HepG2 (cell line): Measurements from ENCODE around the gene ATP2B3. TPM values are rescaled to one million over a fixed set of nuclear protein-coding genes. Genes with fewer than 3 reads are reported as not detected.
A peak's percentile ranks its signal among the peaks of the same experiment; 100 is the strongest.

ENCODE experiments used
- ARHGAP35 ChIP-seq: sonication (generic); formaldehyde crosslinking; IDR thresholded peaks from 2 replicates; pipeline ENCODE4 v1.9.0; 2022; ENCODE audit warnings: mild to moderate bottlenecking, inconsistent platforms, moderate library complexity, missing genetic modification reagents, borderline replicate concordance
- ATAD3A ChIP-seq: sonication (generic); formaldehyde crosslinking; IDR thresholded peaks from 2 replicates; pipeline ENCODE4 v1.4.0; 2020; ENCODE audit warnings: missing genetic modification reagents
- HNRNPK ChIP-seq: fragments of 200-400 bp; formaldehyde crosslinking; IDR thresholded peaks from 2 replicates; pipeline ENCODE4 v1.6.1; 2018; ENCODE audit warnings: low read length, low read depth, moderate library complexity, mild to moderate bottlenecking; ENCODE audit not compliant: poor library complexity, severe bottlenecking
- HNRNPL ChIP-seq: fragments of 200-400 bp; formaldehyde crosslinking; IDR thresholded peaks from 2 replicates; pipeline ENCODE4 v1.6.1; 2017; ENCODE audit warnings: mild to moderate bottlenecking, low read depth, low read length
- IRF2 ChIP-seq: IDR thresholded peaks from 2 replicates; pipeline ENCODE4 v1.6.1; 2018; ENCODE audit warnings: missing genetic modification reagents, missing compliant biosample characterization
- NFRKB ChIP-seq: fragments of 450-650 bp; IDR thresholded peaks from 2 replicates; pipeline ENCODE4 v1.6.1; 2017
- TAF15 ChIP-seq: fragments of 200-400 bp; formaldehyde crosslinking; IDR thresholded peaks from one replicate; pipeline ENCODE4 v1.6.1; 2018; ENCODE audit warnings: mild to moderate bottlenecking, low read depth, low read length; ENCODE audit not compliant: poor library complexity, severe bottlenecking
- TIGD3 ChIP-seq: sonication (generic); formaldehyde crosslinking; IDR thresholded peaks from 2 replicates; pipeline ENCODE4 v1.5.1; 2020; ENCODE audit warnings: mild to moderate bottlenecking, missing genetic modification reagents, borderline replicate concordance
- ZFP90 ChIP-seq: sonication (generic); formaldehyde crosslinking; IDR thresholded peaks from 2 replicates; pipeline ENCODE4 v1.8.0; 2022; ENCODE audit warnings: missing genetic modification reagents, mild to moderate bottlenecking, inconsistent platforms, borderline replicate concordance
- ZFX ChIP-seq: sonication (generic); formaldehyde crosslinking; IDR thresholded peaks from 2 replicates; pipeline ENCODE4 v1.4.0; 2020; ENCODE audit warnings: mild to moderate bottlenecking, low read depth, missing genetic modification reagents, moderate library complexity
- ZFYVE20 ChIP-seq: sonication (generic); formaldehyde crosslinking; IDR thresholded peaks from 2 replicates; pipeline ENCODE4 v1.8.0; 2023; ENCODE audit warnings: low read depth, mild to moderate bottlenecking, moderate library complexity, missing genetic modification reagents, borderline replicate concordance
- ZNF281 ChIP-seq: sonication (generic); formaldehyde crosslinking; IDR thresholded peaks from 2 replicates; pipeline ENCODE4 v1.4.0; 2020; ENCODE audit warnings: missing genetic modification reagents, borderline replicate concordance
- ZNF354B ChIP-seq: sonication (generic); formaldehyde crosslinking; IDR thresholded peaks from 2 replicates; pipeline ENCODE4 v1.8.0; 2022; ENCODE audit warnings: mild to moderate bottlenecking, missing genetic modification reagents
- ZNF619 ChIP-seq: sonication (generic); formaldehyde crosslinking; IDR thresholded peaks from 2 replicates; pipeline ENCODE4 v1.4.0; 2020; ENCODE audit warnings: mild to moderate bottlenecking, missing genetic modification reagents
- ZNF629 ChIP-seq: sonication (generic); formaldehyde crosslinking; conservative IDR thresholded peaks from 2 replicates; pipeline ENCODE4 v1.5.0; 2020; ENCODE audit warnings: missing genetic modification reagents
- ZSCAN21 ChIP-seq: sonication (generic); formaldehyde crosslinking; IDR thresholded peaks from 2 replicates; pipeline ENCODE4 v1.8.0; 2022; ENCODE audit warnings: mild to moderate bottlenecking, missing genetic modification reagents, moderate library complexity, borderline replicate concordance
- polyA plus RNA-seq, 8 experiments: library from polyadenylated mRNA; depleted of rRNA in 3 of 8; stranded (reverse) in 7 of 8; unstranded in 1 of 8; fragments of >200 nt; fragmentation: Illumina TruSeq in 4 of 8; extraction: Trizol in 4 of 8; gene quantifications; 2 replicates each; pipeline versions ENCODE4 v1.2.1 to v1.2.3, GENCODE V29; 2011 to 2016; ENCODE audit warnings: low read depth in 4 of 8, missing spikeins in 1 of 8, mixed read lengths in 1 of 8; ENCODE audit not compliant: insufficient read depth in 1 of 8
- total RNA-seq, 5 experiments: library from RNA; depleted of rRNA; stranded (reverse); fragments of >200 nt; fragmentation: Illumina TruSeq; extraction: Trizol; gene quantifications; 2 replicates each; pipeline ENCODE4 v1.2.3, GENCODE V29; 2016; ENCODE audit warnings: low read depth in 1 of 5
- TF ChIP-seq, protein P1 (sequence below): sonication (generic); formaldehyde crosslinking; IDR thresholded peaks from 2 replicates; pipeline ENCODE4 v1.5.0; 2020; ENCODE audit warnings: missing genetic modification reagents

The ATP2B3 gene
- total and polyA plus RNA-seq, 2 of the 13 experiments (the other 11 are each of a cell fraction or from before 2014, with no cell fraction given) = not detected

DNA sequence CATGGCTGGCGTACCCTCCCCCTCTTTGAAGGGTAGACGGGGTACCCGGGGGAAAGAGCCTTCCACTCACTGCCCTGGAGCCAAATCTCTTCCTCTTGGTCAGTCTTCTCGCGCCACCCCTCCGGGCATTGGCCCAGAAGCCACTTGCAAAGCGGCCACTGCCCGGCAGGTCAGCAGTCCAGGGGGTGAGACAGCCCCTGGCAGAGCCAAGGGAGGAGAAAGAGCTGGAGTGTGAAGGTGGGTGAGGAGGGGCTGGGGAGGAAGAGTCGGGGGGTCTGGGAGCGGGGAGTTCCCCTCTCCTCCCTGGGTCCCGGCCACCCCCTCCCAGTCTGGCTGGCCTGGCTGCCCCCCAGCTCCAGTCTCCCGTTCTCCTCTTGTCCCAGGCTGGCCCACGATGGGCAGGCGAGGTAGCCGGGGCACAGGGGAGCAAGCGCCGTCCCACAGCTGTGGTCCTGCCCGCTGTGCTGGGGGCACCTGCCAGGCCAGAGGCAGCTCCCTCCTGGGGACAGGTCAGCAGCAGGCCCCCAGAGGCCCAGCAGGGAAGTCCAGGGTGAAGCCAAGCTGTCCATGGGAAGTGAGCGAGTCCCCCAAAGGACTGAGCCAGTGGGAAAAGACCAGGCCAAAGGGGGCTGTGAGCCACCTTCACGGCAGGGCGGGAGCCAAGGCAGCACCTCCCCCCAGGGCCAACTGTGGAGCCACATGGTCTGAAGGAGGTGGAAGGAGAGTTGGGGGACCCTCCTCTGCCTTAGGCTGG lies 108.0 kb downstream of the ATP2B3 start (continued):
- TF ChIP-seq NFRKB (no peak), IRF2 (CRISPR knock-in tag) (0 out of 2 replicates have a peak, but pooled peaks have one; percentile 21), ZNF281 (peak; percentile 54; the same call in 1 of the 2 replicates), ZNF629 (CRISPR knock-in tag) (no peak), ZNF619 (CRISPR knock-in tag) (no peak), ATAD3A (no peak), ZFP90 (CRISPR knock-in tag) (0 out of 2 replicates have a peak, but pooled peaks have one; percentile 8), HNRNPK (peak; percentile 70), ZFYVE20 (CRISPR knock-in tag) (no peak), ARHGAP35 (CRISPR knock-in tag) (no peak), TIGD3 (0 out of 2 replicates have a peak, but pooled peaks have one; percentile 38), ZNF354B (CRISPR knock-in tag) (no peak), HNRNPL (peak; percentile 72; the same call in 1 of the 2 replicates), TAF15 (no peak), ZSCAN21 (CRISPR knock-in tag) (no peak), ZFX (CRISPR knock-in tag) (peak; percentile 69)
- TF ChIP-seq, protein P1, sequence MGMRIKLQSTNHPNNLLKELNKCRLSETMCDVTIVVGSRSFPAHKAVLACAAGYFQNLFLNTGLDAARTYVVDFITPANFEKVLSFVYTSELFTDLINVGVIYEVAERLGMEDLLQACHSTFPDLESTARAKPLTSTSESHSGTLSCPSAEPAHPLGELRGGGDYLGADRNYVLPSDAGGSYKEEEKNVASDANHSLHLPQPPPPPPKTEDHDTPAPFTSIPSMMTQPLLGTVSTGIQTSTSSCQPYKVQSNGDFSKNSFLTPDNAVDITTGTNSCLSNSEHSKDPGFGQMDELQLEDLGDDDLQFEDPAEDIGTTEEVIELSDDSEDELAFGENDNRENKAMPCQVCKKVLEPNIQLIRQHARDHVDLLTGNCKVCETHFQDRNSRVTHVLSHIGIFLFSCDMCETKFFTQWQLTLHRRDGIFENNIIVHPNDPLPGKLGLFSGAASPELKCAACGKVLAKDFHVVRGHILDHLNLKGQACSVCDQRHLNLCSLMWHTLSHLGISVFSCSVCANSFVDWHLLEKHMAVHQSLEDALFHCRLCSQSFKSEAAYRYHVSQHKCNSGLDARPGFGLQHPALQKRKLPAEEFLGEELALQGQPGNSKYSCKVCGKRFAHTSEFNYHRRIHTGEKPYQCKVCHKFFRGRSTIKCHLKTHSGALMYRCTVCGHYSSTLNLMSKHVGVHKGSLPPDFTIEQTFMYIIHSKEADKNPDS (CRISPR knock-in tag) = no peak
